HG02763 (cell line): ENCODE results near the gene RIMKLB.
"Not testable (repeated sequence)": the region's sequence is repeated elsewhere in the genome, so short reads cannot be mapped to it uniquely, and the experiment has no call there.

Source experiments
- ATAC-seq: cut with Tn5 transposase; IDR thresholded peaks from one replicate; pipeline ENCODE4 v1.9.1; 2021; ENCODE audit warnings: mild to moderate bottlenecking, moderate library complexity; ENCODE audit not compliant: unreplicated experiment

RIMKLB gene

GRCh38 chr12:8813572-8814357 is 116.0 kb downstream of the RIMKLB start:
- no peak for ATAC-seq

- ATAC-seq = no peak
These were observed 118.8 kb downstream of the RIMKLB start for GRCh38 chr12:8816448-8817050.

GRCh38 chr12:8817856-8818255 is 120.1 kb downstream of the RIMKLB start:
- ATAC-seq = no peak

- ATAC-seq = no peak
These were observed 120.7 kb downstream of the RIMKLB start for GRCh38 chr12:8818526-8818925.

- no peak for ATAC-seq
These were observed 121.8 kb downstream of the RIMKLB start for GRCh38 chr12:8819666-8819980.

- not testable (repeated sequence) for ATAC-seq
These were observed 123.1 kb downstream of the RIMKLB start for GRCh38 chr12:8820676-8821407.

- no peak for ATAC-seq
These were observed 123.8 kb downstream of the RIMKLB start for GRCh38 chr12:8821591-8821990.

GRCh38 chr12:8822298-8822697 is 124.5 kb downstream of the RIMKLB start, which contains the start of gene A2ML1:
Gene A2ML1 (plus strand): TSS chr12:8822621. CDS start chr12:8822652, 31 bp downstream.
- ATAC-seq = no peak

- ATAC-seq = no peak
These were observed 125.9 kb downstream of the RIMKLB start for GRCh38 chr12:8823565-8824300.

- no peak for ATAC-seq
These were observed 129.9 kb downstream of the RIMKLB start for GRCh38 chr12:8827551-8828256.

GRCh38 chr12:8828257-8829124 is 130.7 kb downstream of the RIMKLB start:
- no peak for ATAC-seq

GRCh38 chr12:8829125-8829518 is 131.3 kb downstream of the RIMKLB start:
- ATAC-seq = no peak

GRCh38 chr12:8829621-8830020 is 131.8 kb downstream of the RIMKLB start:
- ATAC-seq = no peak

- ATAC-seq = no peak
These were observed 133.3 kb downstream of the RIMKLB start for GRCh38 chr12:8831116-8831515.

GRCh38 chr12:8832500-8832899 is 134.7 kb downstream of the RIMKLB start:
- no peak for ATAC-seq
